Panc1 (cell line): ENCODE measurements around the gene NPTX2. TPM values are rescaled to one million over a fixed set of nuclear protein-coding genes. Genes with fewer than 3 reads are reported as not detected.

Experiments used
- ATAC-seq: fragments of 200-7000 bp; cut with Tn5 transposase; 2 replicates; pipeline ENCODE4 v1.9.1; 2020; ENCODE audit warnings: mild to moderate bottlenecking, moderate library complexity
- BruUV-seq: library from RNA; stranded (reverse); fragments of 400-500 nt; replicated peaks from 2 replicates; lab custom pipeline; 2021; lab: Mats Ljungman, UMichigan
- CTCF ChIA-PET: fragments of 300-600 bp; sonication (Branson Sonifier 250); formaldehyde crosslinking; loops from one replicate; lab custom pipeline; 2022; ENCODE audit warnings: antibody characterized with exemption; lab: Charles Lee
- POLR2A ChIA-PET: fragments of 300-600 bp; sonication (Branson Sonifier 250); formaldehyde crosslinking; loops from one replicate; lab custom pipeline; 2022; ENCODE audit warnings: antibody characterized with exemption; lab: Charles Lee
- DNase-seq: peaks from one replicate; pipeline ENCODE4 v3.0.0-alpha.2; 2010; ENCODE audit warnings: low read depth, low spot score
- H3K27ac ChIP-seq: 2 replicates; pipeline ENCODE4 v1.5.1; 2011; ENCODE audit warnings: mild to moderate bottlenecking, low read length, inconsistent platforms
- H3K27me3 ChIP-seq: fragments of 200-500 bp; sonication (Bioruptor generic); 2 replicates; pipeline ENCODE4 v1.6.0; 2014; ENCODE audit warnings: low read length, inconsistent platforms; ENCODE audit not compliant: control insufficient read depth, insufficient read depth
- H3K36me3 ChIP-seq: fragments of 200-500 bp; sonication (Bioruptor generic); 2 replicates; pipeline ENCODE4 v1.5.1; 2014; ENCODE audit warnings: inconsistent platforms, mild to moderate bottlenecking, low read length, moderate library complexity; ENCODE audit not compliant: control insufficient read depth, insufficient read depth
- H3K4me1 ChIP-seq: 2 replicates; pipeline ENCODE4 v1.5.1; 2011; ENCODE audit warnings: inconsistent platforms, mild to moderate bottlenecking, low read length, moderate library complexity; ENCODE audit not compliant: control insufficient read depth, insufficient read depth
- H3K4me3 ChIP-seq, 2 experiments: 2 replicates each; pipeline ENCODE4 v1.5.1; 2011 to 2012; ENCODE audit warnings: low read depth in 2 of 2, low read length in 2 of 2, mild to moderate bottlenecking in 2 of 2, inconsistent platforms in 1 of 2, moderate library complexity in 1 of 2
- H3K9me3 ChIP-seq: fragments of 200-500 bp; sonication (Bioruptor generic); 2 replicates; pipeline ENCODE4 v1.5.1; 2014; ENCODE audit warnings: low read depth, mild to moderate bottlenecking, inconsistent platforms, low read length, moderate library complexity; ENCODE audit not compliant: control insufficient read depth, insufficient read depth
- CTCF ChIP-seq: fragments of 450-650 bp; IDR thresholded peaks from 2 replicates; pipeline ENCODE4 v1.5.1; 2017; ENCODE audit warnings: mild to moderate bottlenecking
- POLR2AphosphoS5 ChIP-seq: IDR thresholded peaks from 2 replicates; pipeline ENCODE4 v1.6.1; 2012; ENCODE audit warnings: mild to moderate bottlenecking, low read depth, low read length, moderate library complexity
- REST ChIP-seq, 2 experiments: IDR thresholded peaks; 2 replicates each; pipeline ENCODE4 v1.6.1; 2011 to 2012; ENCODE audit warnings: low read depth in 2 of 2, control low read depth in 1 of 2, low read length in 1 of 2, mild to moderate bottlenecking in 1 of 2, moderate library complexity in 1 of 2; ENCODE audit not compliant: insufficient read depth in 1 of 2
- SIN3A ChIP-seq: IDR thresholded peaks from 2 replicates; pipeline ENCODE4 v1.6.1; 2012; ENCODE audit warnings: low read depth, mild to moderate bottlenecking, low read length, moderate library complexity, borderline replicate concordance; ENCODE audit not compliant: insufficient read depth
- TCF7L2 ChIP-seq: IDR thresholded peaks from 2 replicates; pipeline ENCODE4 v1.6.1; 2011; ENCODE audit warnings: mild to moderate bottlenecking, low read depth, low read length, inconsistent platforms
- in situ Hi-C: cut with HindIII; loops from 2 replicates; pipeline ENCODE4 v1.10.0; 2016; ENCODE audit warnings: low sequenced_read_pairs, low pct_unique_long_range_greater_than_20kb
- intact Hi-C: fragments of 100-400 bp; cut with micrococcal nuclease; formaldehyde crosslinking; loops from one replicate; pipeline ENCODE4 v1.10.0; 2022; ENCODE audit not compliant: unreplicated experiment
- total RNA-seq: library from RNA; stranded (reverse); gene quantifications from one replicate; pipeline ENCODE4 v1.2.1, GENCODE V29; 2021; ENCODE audit not compliant: unreplicated experiment

Gene NPTX2
- total RNA-seq, 1 experiment from 2014 or later = 0.15 TPM

GRCh38 chr7:98661607-98662006 lies 44.5 kb downstream of the NPTX2 start:
- ChIA-PET CTCF (no interaction called here), POLR2A (no interaction called here)
- no peaks in the 10 kb centered on the region for H3K27me3 ChIP-seq
- TF ChIP-seq TCF7L2 (no peak), REST (IDR thresholded peaks at IDR 0.05; ENCODE audit: insufficient read depth in 1 of 2, low read depth in 2 of 2, low read length in 1 of 2) (no peak), POLR2AphosphoS5 (no peak), CTCF (no peak), SIN3A (no peak)
- H3K4me3 ChIP-seq = no peak overlapping the region
- no peak overlapping the region for H3K27ac ChIP-seq
- in situ Hi-C loops = no loop called here
- H3K9me3 ChIP-seq = no peaks in the 10 kb centered on the region
- BruUV-seq = no TSS peak
- no peak for DNase-seq
- no peaks in the 10 kb centered on the region for H3K36me3 ChIP-seq
- no peak for ATAC-seq
- intact Hi-C loops = no loop called here
- H3K4me1 ChIP-seq = no peaks in the 10 kb centered on the region

GRCh38 chr7:98662289-98662688 lies 45.2 kb downstream of the NPTX2 start:
- in situ Hi-C loops (no loop called here), intact Hi-C loops (no loop called here)
- TF ChIP-seq REST (IDR thresholded peaks at IDR 0.05; ENCODE audit: insufficient read depth in 1 of 2, low read depth in 2 of 2, low read length in 1 of 2) (no peak), TCF7L2 (no peak), POLR2AphosphoS5 (no peak)
- no peak overlapping the region for H3K27ac ChIP-seq
- H3K36me3 ChIP-seq = no peaks in the 10 kb centered on the region
- ChIA-PET POLR2A (no interaction called here), CTCF (no interaction called here)
- no peaks in the 10 kb centered on the region for H3K4me1 ChIP-seq
- DNase-seq (no peak), ATAC-seq (0 out of 2 replicates have a peak, but pooled peaks have one; percentile 26)
- no peaks in the 10 kb centered on the region for H3K27me3 ChIP-seq
- no TSS peak for BruUV-seq
- H3K4me3 ChIP-seq = no peak overlapping the region
- H3K9me3 ChIP-seq = no peaks in the 10 kb centered on the region
